HG03432 (cell line): Measurements from ENCODE around the gene RREB1.
A peak's percentile ranks its signal among the peaks of the same experiment; 100 is the strongest.

ENCODE experiments used
- ATAC-seq: cut with Tn5 transposase; IDR thresholded peaks from one replicate; pipeline ENCODE4 v1.9.1; 2021; ENCODE audit warnings: mild to moderate bottlenecking, moderate library complexity; ENCODE audit not compliant: unreplicated experiment

Gene RREB1

GRCh38 chr6:7121700-7122241, 14.0 kb downstream of the RREB1 start:
- ATAC-seq: no peak

DNA sequence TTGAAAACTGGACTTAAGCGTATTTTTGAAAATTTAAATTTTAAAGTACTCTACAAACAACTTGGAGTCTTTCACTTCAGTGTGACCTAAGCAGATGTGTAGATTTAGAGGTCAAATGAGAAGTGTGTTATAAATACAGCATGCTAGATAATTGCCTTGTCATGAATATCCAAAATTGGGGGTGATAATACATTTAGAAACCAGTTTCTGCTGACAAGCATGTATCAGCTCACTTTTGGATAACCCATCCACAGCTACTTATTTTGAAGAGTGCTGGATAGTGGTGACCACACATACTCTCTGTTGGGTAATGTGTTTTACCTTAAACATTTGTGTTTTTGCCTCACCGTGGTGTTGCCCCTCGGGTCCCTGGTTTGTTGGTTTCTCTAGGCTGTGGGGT, 14.9 kb downstream of the RREB1 start:
- ATAC-seq: no peak

- no peak for ATAC-seq
Measured at GRCh38 chr6:7124114-7124513, 16.4 kb downstream of the RREB1 start.

GRCh38 chr6:7124636-7125035, 16.9 kb downstream of the RREB1 start:
- no peak for ATAC-seq

- no peak for ATAC-seq
Measured at GRCh38 chr6:7125290-7125689, 17.5 kb downstream of the RREB1 start.

DNA sequence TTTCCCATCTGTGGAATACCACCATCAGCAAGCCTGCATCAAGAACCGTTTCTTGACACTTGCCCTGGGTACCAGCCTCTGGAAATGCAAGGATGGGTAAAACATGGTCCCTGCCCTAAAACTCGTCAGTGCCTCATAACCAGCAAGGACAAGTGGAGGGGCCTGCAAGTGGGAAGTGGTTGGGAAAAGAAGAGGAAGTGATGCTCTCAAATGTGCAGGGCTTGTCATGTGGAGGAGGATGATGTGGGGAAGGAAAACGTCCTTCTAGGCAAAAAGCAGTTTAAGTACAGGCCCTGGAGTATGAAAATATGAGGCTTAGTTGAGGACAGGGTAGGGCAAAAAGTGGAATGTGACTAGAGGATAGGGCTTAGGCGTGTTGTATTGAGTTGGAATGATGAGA, 19.0 kb downstream of the RREB1 start:
- ATAC-seq: no peak

DNA sequence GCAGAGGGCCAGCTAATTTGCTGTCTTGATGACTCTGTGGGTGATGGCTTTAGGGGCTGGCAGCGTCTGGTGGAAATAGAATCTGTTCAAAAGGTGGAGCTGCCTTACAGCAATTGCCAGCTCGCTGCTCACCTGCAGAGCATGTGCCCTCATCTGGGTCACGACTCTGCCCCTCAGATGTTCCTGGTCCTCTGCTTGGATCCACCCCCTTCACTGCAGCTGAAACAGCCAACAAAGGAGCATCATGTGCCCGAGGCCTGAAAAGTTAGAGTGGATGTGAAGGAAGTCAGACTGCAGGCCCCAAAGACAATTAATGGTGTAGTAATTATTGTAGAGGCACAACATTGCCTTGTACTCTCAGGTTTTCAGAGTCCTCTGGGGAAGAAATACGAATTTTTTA, 19.9 kb downstream of the RREB1 start:
- no peak for ATAC-seq

DNA sequence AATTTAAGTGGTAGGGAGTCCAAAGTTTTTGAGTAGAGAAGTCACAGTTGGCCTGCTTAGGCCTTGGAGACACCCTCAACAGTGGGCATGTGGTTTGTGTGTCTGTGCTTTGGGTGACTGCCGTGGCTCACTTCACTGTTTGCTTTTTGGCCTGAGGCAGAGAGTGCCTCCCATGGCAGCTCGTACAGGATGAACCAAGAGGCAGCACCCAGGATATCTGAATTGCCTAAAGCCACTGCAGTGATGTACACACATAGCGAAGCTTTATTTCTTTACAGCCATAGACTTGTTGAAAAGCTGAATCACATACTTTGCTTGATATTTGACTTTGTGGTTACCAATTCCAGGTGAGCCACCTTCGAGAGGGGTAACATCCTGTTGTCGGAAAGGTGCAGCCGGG, 21.6 kb downstream of the RREB1 start:
- no peak for ATAC-seq

DNA sequence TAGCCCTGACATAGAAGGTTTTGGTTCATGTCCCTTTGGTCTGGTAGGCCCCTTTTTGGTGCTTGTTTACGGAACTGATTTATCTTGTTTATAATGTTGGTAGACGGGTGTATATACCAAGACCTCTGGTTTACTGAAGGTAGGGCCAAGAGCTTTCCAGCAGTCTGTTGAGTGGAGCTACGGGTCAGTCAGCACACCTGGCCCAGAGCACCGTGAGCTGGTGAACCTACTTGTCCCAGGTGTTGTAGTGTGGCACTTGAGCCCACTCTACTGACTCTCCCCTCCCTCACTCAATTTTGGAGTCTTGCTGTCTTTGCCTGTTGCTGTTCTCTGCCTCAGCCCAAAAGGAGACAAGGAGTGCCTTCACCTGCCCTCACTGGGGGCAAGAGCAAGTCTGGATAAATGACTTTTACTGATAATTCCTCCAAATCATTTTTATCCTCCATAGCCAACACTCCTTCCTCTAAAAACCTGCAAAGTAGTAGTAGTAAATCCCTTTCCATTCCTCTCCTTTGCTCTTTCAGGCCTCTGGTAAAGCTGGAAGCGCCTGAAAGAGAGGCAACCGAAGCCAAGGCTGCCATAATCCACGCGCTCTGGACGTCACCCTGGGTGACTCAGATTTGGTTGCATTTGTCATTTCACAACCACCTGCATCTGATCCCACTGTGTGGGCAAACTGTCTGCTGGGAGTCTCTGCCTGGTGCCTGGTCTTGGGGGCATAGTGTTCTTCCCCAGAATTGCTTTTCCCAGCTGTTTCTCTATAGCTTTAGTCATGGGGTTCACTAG, 22.2 kb downstream of the RREB1 start:
- ATAC-seq: no peak

GRCh38 chr6:7131390-7131789, 23.6 kb downstream of the RREB1 start:
- ATAC-seq: no peak

- ATAC-seq: no peak
Measured at GRCh38 chr6:7132398-7133035, 24.8 kb downstream of the RREB1 start.

DNA sequence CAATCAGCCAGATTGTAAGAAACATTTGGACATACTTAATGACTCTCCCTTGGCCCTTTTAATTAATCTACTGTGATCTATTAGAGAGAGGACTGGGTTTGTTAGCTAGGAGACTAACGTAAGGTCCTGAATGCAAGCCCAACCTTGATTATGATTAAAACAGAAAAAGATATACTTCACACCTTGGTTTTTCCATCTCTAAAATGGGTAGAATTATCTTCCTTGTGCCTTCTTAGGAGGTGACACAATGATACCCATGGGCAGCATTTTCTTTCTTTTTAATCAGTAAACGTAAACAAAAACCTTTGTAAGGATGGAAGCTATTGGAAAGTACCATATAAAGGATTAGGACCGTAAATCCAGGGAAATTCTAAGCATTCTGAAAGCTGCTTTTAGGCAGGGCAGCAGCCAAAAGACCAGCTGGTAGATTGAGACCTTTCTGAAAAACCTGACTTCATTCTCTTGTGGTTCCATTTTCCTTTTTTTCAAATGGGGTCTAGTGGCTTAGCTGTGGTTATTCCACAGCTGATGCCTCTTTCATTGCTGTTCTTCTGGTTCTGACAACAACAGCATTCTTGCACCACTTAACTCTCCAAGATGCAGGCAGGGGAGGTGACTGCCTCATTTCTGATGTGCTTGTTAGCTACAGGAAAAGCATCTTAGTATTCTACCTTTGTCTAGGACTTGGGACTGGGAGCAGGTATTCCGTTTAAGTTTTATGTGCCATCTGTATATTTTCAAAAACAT, 27.4 kb downstream of the RREB1 start:
- no peak for ATAC-seq

- peak; percentile 31 for ATAC-seq
Measured at GRCh38 chr6:7135755-7136154, 28.0 kb downstream of the RREB1 start.

GRCh38 chr6:7136859-7137334, 29.1 kb downstream of the RREB1 start:
- peak; percentile 43 for ATAC-seq

- ATAC-seq: peak; percentile 42
Measured at GRCh38 chr6:7137335-7138045, 29.7 kb downstream of the RREB1 start.

- ATAC-seq: no peak
Measured at GRCh38 chr6:7138046-7138531, 30.3 kb downstream of the RREB1 start.

DNA sequence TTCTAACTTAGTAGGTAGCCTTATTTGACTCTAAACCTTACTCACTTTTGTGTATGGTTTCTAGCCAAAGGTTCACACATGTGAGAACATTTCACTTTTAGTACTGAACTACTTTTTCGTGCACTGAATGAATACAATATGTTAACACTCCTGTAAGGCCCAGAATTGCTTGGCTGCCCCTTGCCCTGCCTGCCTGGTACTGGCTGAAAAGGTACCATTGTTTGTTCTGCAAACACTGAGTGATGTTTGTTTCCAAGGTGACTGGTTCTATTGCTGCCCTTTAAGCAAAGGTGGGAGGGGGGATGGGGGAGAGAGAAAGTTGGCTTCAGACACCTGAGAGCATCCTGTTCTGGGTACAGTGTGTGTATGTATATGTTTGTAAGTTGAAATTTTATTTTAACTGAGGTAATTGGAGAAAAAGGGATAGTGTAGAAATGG, 31.2 kb downstream of the RREB1 start:
- ATAC-seq: no peak

GRCh38 chr6:7139835-7140470, 32.2 kb downstream of the RREB1 start:
- no peak for ATAC-seq

DNA sequence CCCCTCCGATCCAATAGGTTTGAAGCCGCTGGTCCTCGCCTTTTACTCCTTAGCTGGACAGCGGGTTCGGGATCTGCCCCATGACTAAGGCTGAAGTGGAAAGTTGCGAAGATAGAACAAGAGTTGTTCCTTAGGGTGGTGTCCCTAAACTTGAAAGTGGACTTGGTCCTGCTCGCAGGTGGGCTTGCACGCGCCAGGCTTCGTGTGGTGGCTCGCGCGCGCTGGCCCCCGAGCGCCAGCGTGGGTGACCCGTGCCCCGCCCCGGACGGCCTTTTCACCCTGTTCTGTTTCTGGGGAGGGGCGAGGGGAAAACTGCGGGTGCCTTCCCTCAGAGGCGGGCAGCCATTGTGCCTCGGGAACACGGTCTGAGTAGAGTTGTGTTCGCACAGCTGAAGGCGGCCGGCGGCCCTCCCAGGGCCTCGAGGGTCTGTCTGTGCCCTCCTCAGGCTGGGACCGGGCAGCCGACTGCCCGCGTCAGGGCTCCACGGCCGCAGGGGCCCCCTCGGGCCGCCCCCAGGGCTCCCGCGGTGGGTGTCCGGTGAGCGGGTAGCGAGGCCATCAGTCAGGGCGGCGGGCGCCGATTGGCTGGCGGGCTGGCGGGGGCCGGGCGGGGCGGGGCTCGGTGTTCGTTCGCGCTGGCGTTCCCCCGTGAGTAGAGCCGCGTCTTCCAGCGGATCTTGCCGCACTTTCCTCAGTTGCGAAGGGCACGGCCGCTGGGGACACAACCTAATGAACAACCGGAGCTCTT, 33.0 kb downstream of the RREB1 start:
- peak; percentile 71 for ATAC-seq
